B cell (primary cell): ENCODE measurements around the gene TBC1D21. TPM values are rescaled to one million over a fixed set of nuclear protein-coding genes. Genes with fewer than 3 reads are reported as not detected.

Source experiments
- ATAC-seq: fragments of 200-7000 bp; cut with Tn5 transposase; one replicate; pipeline ENCODE4 v1.10.0; 2021; ENCODE audit warnings: low read depth, mild to moderate bottlenecking, moderate number of reproducible peaks, moderate library complexity
- CTCF ChIA-PET: fragments of 350-600 bp; sonication (Branson Sonifier 250); formaldehyde crosslinking; loops from one replicate; lab custom pipeline; 2021; ENCODE audit warnings: antibody characterized with exemption, inconsistent platforms; lab: Charles Lee
- POLR2A ChIA-PET: fragments of 350-600 bp; sonication (Branson Sonifier 250); formaldehyde crosslinking; loops from one replicate; lab custom pipeline; 2021; ENCODE audit warnings: antibody characterized with exemption; lab: Charles Lee
- DNase-seq: peaks from one replicate; pipeline ENCODE4 v3.0.0; 2013
- H2AFZ ChIP-seq: 2 replicates; pipeline ENCODE4 v1.6.1; 2012; ENCODE audit warnings: mild to moderate bottlenecking, low read depth, low read length; ENCODE audit not compliant: insufficient read depth, poor library complexity, severe bottlenecking
- H3K27ac ChIP-seq, 2 donors: 1 replicate in 1 of 2; 2 replicates in 1 of 2; pipeline ENCODE4 v1.5.1; 2012 to 2013; ENCODE audit warnings: low read length in 2 of 2, mild to moderate bottlenecking in 2 of 2, moderate library complexity in 1 of 2
- H3K27me3 ChIP-seq, 4 experiments: fragments of 200-600 bp in 1 of 4; sonication (generic) in 1 of 4; replicated peaks in 1 of 4; 1 replicate in 2 of 4; 2 replicates in 2 of 4; pipeline versions ENCODE4 v1.6.1 to v1.7.0; 2013 to 2016; ENCODE audit warnings: low read length in 3 of 4, mild to moderate bottlenecking in 2 of 4, mixed read lengths in 1 of 4, moderate library complexity in 1 of 4; ENCODE audit not compliant: insufficient read depth in 4 of 4, control insufficient read depth in 3 of 4; ENCODE audit errors: control extremely low read depth in 1 of 4
- H3K36me3 ChIP-seq, 2 experiments: replicated peaks in 1 of 2; 1 replicate in 1 of 2; 2 replicates in 1 of 2; pipeline versions ENCODE4 v1.6.1 to v1.7.1; 2013; ENCODE audit warnings: low read length in 1 of 2; ENCODE audit not compliant: insufficient read depth in 2 of 2, control insufficient read depth in 1 of 2; ENCODE audit errors: control extremely low read depth in 1 of 2, extremely low read depth in 1 of 2
- H3K4me1 ChIP-seq, 2 donors: fragments of 200-600 bp in 1 of 2; sonication (generic) in 1 of 2; 1 replicate in 1 of 2; 2 replicates in 1 of 2; pipeline versions ENCODE4 v1.5.1 to v1.6.1; 2013 to 2017; ENCODE audit warnings: low read length in 2 of 2; ENCODE audit not compliant: control insufficient read depth in 2 of 2, insufficient read depth in 2 of 2
- H3K4me2 ChIP-seq: replicated peaks from 2 replicates; pipeline ENCODE3; 2012; ENCODE audit warnings: mild to moderate bottlenecking, low read depth, low read length; ENCODE audit not compliant: poor library complexity, severe bottlenecking
- H3K4me3 ChIP-seq, 5 experiments: fragments of 200-600 bp in 1 of 5; sonication (generic) in 1 of 5; 1 replicate in 3 of 5; 2 replicates in 2 of 5; pipeline versions ENCODE4 v1.5.1 to v1.7.0; 2011 to 2016; ENCODE audit warnings: low read length in 4 of 5, mild to moderate bottlenecking in 4 of 5, low read depth in 2 of 5, control low read depth in 1 of 5, moderate library complexity in 1 of 5; ENCODE audit not compliant: insufficient read depth in 1 of 5; ENCODE audit errors: control extremely low read depth in 1 of 5, extremely low read depth in 1 of 5
- H3K79me2 ChIP-seq: fragments of 200-600 bp; sonication (generic); one replicate; pipeline ENCODE4 v1.6.0; 2016; ENCODE audit warnings: low read length; ENCODE audit not compliant: control insufficient read depth, insufficient read depth
- H3K9ac ChIP-seq: fragments of 200-600 bp; sonication (generic); 2 replicates; pipeline ENCODE4 v1.6.1; 2017; ENCODE audit warnings: mild to moderate bottlenecking, low read length, moderate library complexity
- H3K9me3 ChIP-seq, 3 donors: one replicate each; pipeline versions ENCODE4 v1.6.1 to v1.7.1; 2013; ENCODE audit warnings: low read length in 2 of 3; ENCODE audit not compliant: control insufficient read depth in 2 of 3, insufficient read depth in 1 of 3; ENCODE audit errors: control extremely low read depth in 1 of 3
- H4K20me1 ChIP-seq: 2 replicates; pipeline ENCODE4 v1.6.0; 2012; ENCODE audit warnings: mild to moderate bottlenecking, low read length; ENCODE audit not compliant: insufficient read depth, control insufficient read depth, poor library complexity, severe bottlenecking
- H3K27ac Mint-ChIP-seq: one replicate; pipeline ENCODE4 v1.8.0; 2021; ENCODE audit warnings: mixed read lengths
- H3K27me3 Mint-ChIP-seq: one replicate; pipeline ENCODE4 v1.8.0; 2021; ENCODE audit warnings: mixed read lengths
- H3K4me1 Mint-ChIP-seq: one replicate; pipeline ENCODE4 v1.8.0; 2021; ENCODE audit warnings: mixed read lengths
- H3K4me3 Mint-ChIP-seq: one replicate; pipeline ENCODE4 v1.8.0; 2021; ENCODE audit warnings: mixed read lengths
- H3K9me3 Mint-ChIP-seq: one replicate; pipeline ENCODE4 v1.8.0; 2022; ENCODE audit warnings: mixed read lengths; ENCODE audit not compliant: insufficient read depth
- CTCF ChIP-seq: fragments of 200-600 bp; IDR thresholded peaks from one replicate; pipeline ENCODE4 v1.8.0; 2022; ENCODE audit warnings: antibody characterized with exemption, mild to moderate bottlenecking
- EZH2 ChIP-seq: IDR thresholded peaks from 2 replicates; pipeline ENCODE4 v1.6.1; 2012; ENCODE audit warnings: borderline replicate concordance, low read depth, mild to moderate bottlenecking, moderate library complexity, low read length; ENCODE audit not compliant: insufficient read depth, poor library complexity, severe bottlenecking
- WGBS: methylation state at CpG from one replicate; pipeline ENCODE4 v1.1.5; 2013; ENCODE audit warnings: missing lambda C conversion rate; ENCODE audit not compliant: insufficient coverage; 5-methylcytosine and 5-hydroxymethylcytosine counted together
- intact Hi-C: fragments of 100-400 bp; cut with micrococcal nuclease; formaldehyde crosslinking; loops from one replicate; pipeline ENCODE4 v1.10.0; 2022
- polyA plus RNA-seq: library from polyadenylated mRNA; depleted of rRNA; stranded (reverse); fragments of >200 nt; gene quantifications from 2 replicates; pipeline ENCODE4 v1.2.3, GENCODE V29; 2012
- total RNA-seq, 2 donors: library from RNA; stranded (reverse); fragments of 120-200 nt in 1 of 2; gene quantifications; 1 replicate in 1 of 2; 2 replicates in 1 of 2; pipeline versions ENCODE4 v1.2.3 to v1.2.4, GENCODE V29; 2013 to 2022

TBC1D21 gene
- total and polyA plus RNA-seq, 2 donors (not counting 1 experiment from before 2014, with no cell fraction given): not detected

- Histone ChIP-seq H3K27ac (no peak overlapping the region), H3K4me2 (no peak overlapping the region), H3K36me3 (no peaks in the 10 kb centered on the region), H3K9me3 (no peaks in the 10 kb centered on the region), H3K9ac (no peak overlapping the region), H3K4me1 (no peaks in the 10 kb centered on the region), H3K27me3 (peaks cover 0 to 7% (median 0%) of the 10 kb centered on the region in 4 experiments), H2AFZ (no peak overlapping the region), H3K79me2 (no peaks in the 10 kb centered on the region), H3K4me3 (no peak overlapping the region), H4K20me1 (no peaks in the 10 kb centered on the region)
- ATAC-seq (no peak), DNase-seq (no peak)
- 75% methylated on average over 1 of the region's 4 CpGs for WGBS
- ChIA-PET CTCF (interaction anchor here (0.8 to 2.9 kb wide), 7 partner anchors 8 to 35 kb away, joined by 3 to 9 read pairs (median 6); partner anchors contain the start of gene LOXL1), POLR2A (no interaction called here)
- Mint-ChIP-seq H3K4me1 (peaks cover 2% of the 10 kb centered on the region), H3K4me3 (no peak overlapping the region), H3K27me3 (peaks cover 14% of the 10 kb centered on the region), H3K9me3 (no peaks in the 10 kb centered on the region), H3K27ac (no peak overlapping the region)
- intact Hi-C loops: no loop called here
- TF ChIP-seq CTCF (no peak), EZH2 (no peak)
Measured at GRCh38 chr15:73906346-73907034, 33.1 kb downstream of the TBC1D21 start.

GRCh38 chr15:73907035-73907408, 33.7 kb downstream of the TBC1D21 start:
- Mint-ChIP-seq H3K9me3 (no peaks in the 10 kb centered on the region), H3K27ac (no peak overlapping the region), H3K4me1 (peaks cover 2% of the 10 kb centered on the region), H3K4me3 (no peak overlapping the region), H3K27me3 (peaks cover 14% of the 10 kb centered on the region)
- ChIA-PET POLR2A (no interaction called here), CTCF (interaction anchor here (0.8 to 2.9 kb wide), 8 partner anchors 9 to 36 kb away, joined by 3 to 9 read pairs (median 5); partner anchors contain the start of gene LOXL1)
- DNase-seq (no peak), ATAC-seq (no peak)
- TF ChIP-seq CTCF (no peak), EZH2 (no peak)
- no peak overlapping the region for H3K4me2 ChIP-seq
- H3K9me3 ChIP-seq: no peaks in the 10 kb centered on the region
- no peak overlapping the region for H3K9ac ChIP-seq
- H3K79me2 ChIP-seq: no peaks in the 10 kb centered on the region
- peaks cover 0 to 9% (median 0%) of the 10 kb centered on the region in 4 experiments for H3K27me3 ChIP-seq
- intact Hi-C loops: no loop called here
- H3K4me3 ChIP-seq: no peak overlapping the region
- H3K27ac ChIP-seq: no peak overlapping the region
- H3K4me1 ChIP-seq: no peaks in the 10 kb centered on the region
- H4K20me1 ChIP-seq: no peaks in the 10 kb centered on the region
- H3K36me3 ChIP-seq: no peaks in the 10 kb centered on the region
- no peak overlapping the region for H2AFZ ChIP-seq
- 13% methylated on average over 2 of the region's 2 CpGs for WGBS
